HEK293 (cell line): ENCODE measurements around the gene SGCB.

Experiments used
- CTCF ChIA-PET: fragments of 350-600 bp; formaldehyde crosslinking; extraction: SDS; loops from one replicate; lab custom pipeline; 2021; ENCODE audit warnings: antibody characterized with exemption; lab: Yijun Ruan, JAX
- POLR2A ChIA-PET: fragments of 300-600 bp; formaldehyde crosslinking; extraction: SDS; loops from one replicate; lab custom pipeline; 2020; ENCODE audit warnings: antibody characterized with exemption, inconsistent platforms; lab: Yijun Ruan, JAX
- H3K27ac ChIP-seq: fragments of 200-500 bp; sonication (Bioruptor generic); 2 replicates; pipeline ENCODE4 v1.5.1; 2014; ENCODE audit warnings: low read depth, low read length, control low read depth, inconsistent platforms; ENCODE audit errors: extremely low read depth
- H3K36me3 ChIP-seq, 2 experiments: fragments of 200-500 bp in 1 of 2; sonication (Bioruptor generic) in 1 of 2; 1 replicate in 1 of 2; 2 replicates in 1 of 2; pipeline ENCODE4 v1.5.1; 2014 to 2017; ENCODE audit warnings: inconsistent platforms in 2 of 2, low read length in 2 of 2; ENCODE audit not compliant: control insufficient read depth in 2 of 2, insufficient read depth in 1 of 2
- H3K4me1 ChIP-seq: fragments of 200-500 bp; sonication (Bioruptor generic); 2 replicates; pipeline ENCODE4 v1.5.1; 2014; ENCODE audit warnings: mild to moderate bottlenecking, low read length, inconsistent platforms; ENCODE audit not compliant: control insufficient read depth, insufficient read depth
- H3K4me3 ChIP-seq: 2 replicates; pipeline ENCODE4 v1.5.1; 2011; ENCODE audit warnings: low read depth, mild to moderate bottlenecking, control low read depth, low read length, moderate library complexity
- H3K9me3 ChIP-seq: fragments of 200-500 bp; sonication (Bioruptor generic); 2 replicates; pipeline ENCODE4 v1.5.1; 2014; ENCODE audit warnings: low read depth, low read length, inconsistent platforms; ENCODE audit not compliant: control insufficient read depth, insufficient read depth
- BCL6B ChIP-seq: fragments of 450-650 bp; formaldehyde crosslinking; IDR thresholded peaks from 2 replicates; pipeline ENCODE4 v1.5.1; 2017; ENCODE audit warnings: missing biosample characterization, missing genetic modification characterization
- MEIS1 ChIP-seq: sonication (generic); formaldehyde crosslinking; IDR thresholded peaks from 2 replicates; pipeline ENCODE4 v1.8.1; 2022; ENCODE audit warnings: missing genetic modification reagents, mild to moderate bottlenecking, borderline replicate concordance
- OVOL3 ChIP-seq: fragments of 450-650 bp; formaldehyde crosslinking; IDR thresholded peaks from 2 replicates; pipeline ENCODE4 v1.5.1; 2016; ENCODE audit warnings: missing biosample characterization, missing genetic modification characterization
- PRDM2 ChIP-seq: fragments of 450-650 bp; formaldehyde crosslinking; IDR thresholded peaks from 2 replicates; pipeline ENCODE4 v1.5.1; 2016; ENCODE audit warnings: missing biosample characterization, missing genetic modification characterization, borderline replicate concordance
- PRDM6 ChIP-seq: fragments of 450-650 bp; formaldehyde crosslinking; IDR thresholded peaks from 2 replicates; pipeline ENCODE4 v1.5.1; 2017; ENCODE audit warnings: missing biosample characterization, missing genetic modification characterization
- ZIC2 ChIP-seq: fragments of 450-650 bp; formaldehyde crosslinking; IDR thresholded peaks from 2 replicates; pipeline ENCODE4 v1.5.1; 2016; ENCODE audit warnings: missing biosample characterization, missing genetic modification characterization
- ZNF148 ChIP-seq: fragments of 450-650 bp; formaldehyde crosslinking; IDR thresholded peaks from 2 replicates; pipeline ENCODE4 v1.5.0; 2017; ENCODE audit warnings: missing biosample characterization, missing genetic modification characterization, borderline replicate concordance
- ZNF184 ChIP-seq: fragments of 450-650 bp; IDR thresholded peaks from 2 replicates; pipeline ENCODE4 v1.5.1; 2018; ENCODE audit warnings: missing biosample characterization, mild to moderate bottlenecking, missing genetic modification characterization
- ZNF350 ChIP-seq: fragments of 450-650 bp; formaldehyde crosslinking; IDR thresholded peaks from 2 replicates; pipeline ENCODE4 v1.5.0; 2017; ENCODE audit warnings: missing biosample characterization, mild to moderate bottlenecking, missing genetic modification characterization
- ZNF37A ChIP-seq: fragments of 450-650 bp; IDR thresholded peaks from 2 replicates; pipeline ENCODE4 v1.5.1; 2018; ENCODE audit warnings: missing biosample characterization, missing genetic modification characterization
- ZNF449 ChIP-seq: fragments of 450-650 bp; formaldehyde crosslinking; IDR thresholded peaks from 2 replicates; pipeline ENCODE4 v1.5.1; 2017; ENCODE audit warnings: missing biosample characterization, mild to moderate bottlenecking, missing genetic modification characterization, moderate library complexity
- ZNF473 ChIP-seq: fragments of 450-650 bp; formaldehyde crosslinking; IDR thresholded peaks from 2 replicates; pipeline ENCODE4 v1.5.1; 2017; ENCODE audit warnings: missing biosample characterization, missing genetic modification characterization
- ZNF585B ChIP-seq: fragments of 450-650 bp; formaldehyde crosslinking; IDR thresholded peaks from 2 replicates; pipeline ENCODE4 v1.5.1; 2016; ENCODE audit warnings: missing biosample characterization, missing genetic modification characterization
- ZNF600 ChIP-seq: fragments of 450-650 bp; formaldehyde crosslinking; IDR thresholded peaks from 2 replicates; pipeline ENCODE4 v1.5.1; 2016; ENCODE audit warnings: missing biosample characterization, missing genetic modification characterization
- ZNF610 ChIP-seq: fragments of 450-650 bp; formaldehyde crosslinking; IDR thresholded peaks from 2 replicates; pipeline ENCODE4 v1.5.1; 2016; ENCODE audit warnings: missing biosample characterization, missing genetic modification characterization, borderline replicate concordance
- ZNF791 ChIP-seq: fragments of 450-650 bp; formaldehyde crosslinking; IDR thresholded peaks from 2 replicates; pipeline ENCODE4 v1.5.1; 2016; ENCODE audit warnings: missing biosample characterization, missing genetic modification characterization
- ZNF792 ChIP-seq: fragments of 450-650 bp; formaldehyde crosslinking; IDR thresholded peaks from 2 replicates; pipeline ENCODE4 v1.5.1; 2016; ENCODE audit warnings: missing biosample characterization, missing genetic modification characterization
- ZNF843 ChIP-seq: fragments of 450-650 bp; formaldehyde crosslinking; IDR thresholded peaks from 2 replicates; pipeline ENCODE4 v1.5.1; 2016; ENCODE audit warnings: missing biosample characterization, missing genetic modification characterization
- ZSCAN18 ChIP-seq: fragments of 450-650 bp; formaldehyde crosslinking; IDR thresholded peaks from 2 replicates; pipeline ENCODE4 v1.5.1; 2016; ENCODE audit warnings: missing biosample characterization, missing genetic modification characterization

SGCB gene

GRCh38 chr4:52016981-52017380, 21.1 kb downstream of the SGCB start (continued):
- TF ChIP-seq ZNF148 (tag by site-specific recombination) = no peak
- TF ChIP-seq MEIS1 (CRISPR knock-in tag) = no peak
- TF ChIP-seq, all 188 proteins: peak for 0

GRCh38 chr4:52015366-52015765, 22.7 kb downstream of the SGCB start:
- ChIA-PET CTCF (no interaction called here), POLR2A (no interaction called here)
- Histone ChIP-seq H3K4me1 (no peaks in the 10 kb centered on the region), H3K4me3 (no peak overlapping the region), H3K36me3 (peaks cover 0 to 20% of the 10 kb centered on the region in 2 experiments; a peak in 1 of 3 replicates), H3K27ac (no peak overlapping the region), H3K9me3 (no peaks in the 10 kb centered on the region)
- no peak for TF ChIP-seq PRDM2 (tag by site-specific recombination)
- no peak for TF ChIP-seq ZNF37A (tag by site-specific recombination)
- TF ChIP-seq ZNF792 = no peak
- no peak for TF ChIP-seq BCL6B (tag by site-specific recombination)
- TF ChIP-seq ZNF600 = no peak
- TF ChIP-seq ZSCAN18 (tag by site-specific recombination) = no peak
- no peak for TF ChIP-seq PRDM6
- TF ChIP-seq ZNF791 (tag by site-specific recombination) = no peak
- TF ChIP-seq ZNF843 (tag by site-specific recombination) = no peak
- TF ChIP-seq ZNF585B (tag by site-specific recombination) = no peak
- TF ChIP-seq ZIC2 (tag by site-specific recombination) = no peak
- TF ChIP-seq ZNF184 (tag by site-specific recombination) = no peak
- no peak for TF ChIP-seq OVOL3
- TF ChIP-seq ZNF449 (tag by site-specific recombination) = no peak
- TF ChIP-seq ZNF610 (tag by site-specific recombination) = no peak
- no peak for TF ChIP-seq ZNF473
- no peak for TF ChIP-seq ZNF350
